ENCODE measurements around the gene MRPL58.
"Not testable (repeated sequence)": the region's sequence is repeated elsewhere in the genome, so short reads cannot be mapped to it uniquely, and the experiment has no call there.

Gene MRPL58

GRCh38 chr17:75004371-75004770 lies 8.1 kb upstream of the MRPL58 start:
- no peaks in the 10 kb centered on the region for H3K27me3 ChIP-seq (ENCODE audit: control insufficient read depth in 1 of 2, insufficient read depth in 2 of 2, low read length in 2 of 2)
- no peak overlapping the region for H3K4me3 ChIP-seq (ENCODE audit: low read length in 2 of 2)
- H3K27ac ChIP-seq (ENCODE audit: low read length) = no peak overlapping the region
- H3K9ac ChIP-seq (ENCODE audit: low read length in 2 of 2) = no peak overlapping the region
- peaks cover 33 to 38% of the 10 kb centered on the region in 2 donors for H3K36me3 ChIP-seq (ENCODE audit: control insufficient read depth in 2 of 2, insufficient read depth in 2 of 2, low read length in 2 of 2)
- H3K4me1 ChIP-seq (ENCODE audit: control insufficient read depth, insufficient read depth, low read length) = peaks cover 2% of the 10 kb centered on the region
- no peaks in the 10 kb centered on the region for H3K9me3 ChIP-seq (ENCODE audit: control insufficient read depth in 2 of 2, low read length in 2 of 2)

GRCh38 chr17:75005291-75005690 lies 7.2 kb upstream of the MRPL58 start:
- H3K9me3 ChIP-seq (ENCODE audit: control insufficient read depth in 2 of 2, low read length in 2 of 2) = no peaks in the 10 kb centered on the region
- H3K27ac ChIP-seq (ENCODE audit: low read length) = no peak overlapping the region
- H3K4me3 ChIP-seq (ENCODE audit: low read length in 2 of 2) = no peak overlapping the region
- no peak overlapping the region for H3K9ac ChIP-seq (ENCODE audit: low read length in 2 of 2)
- no peaks in the 10 kb centered on the region for H3K27me3 ChIP-seq (ENCODE audit: control insufficient read depth in 1 of 2, insufficient read depth in 2 of 2, low read length in 2 of 2)
- H3K36me3 ChIP-seq (ENCODE audit: control insufficient read depth in 2 of 2, insufficient read depth in 2 of 2, low read length in 2 of 2) = peaks cover 30 to 35% of the 10 kb centered on the region in 2 donors
- H3K4me1 ChIP-seq (ENCODE audit: control insufficient read depth, insufficient read depth, low read length) = peaks cover 2% of the 10 kb centered on the region

- H3K9ac ChIP-seq (ENCODE audit: low read length in 2 of 2); H3K4me3 ChIP-seq (ENCODE audit: low read length in 2 of 2); H3K27ac ChIP-seq (ENCODE audit: low read length); H3K4me1 ChIP-seq (ENCODE audit: control insufficient read depth, insufficient read depth, low read length); H3K27me3 ChIP-seq (ENCODE audit: control insufficient read depth in 1 of 2, insufficient read depth in 2 of 2, low read length in 2 of 2); H3K9me3 ChIP-seq (ENCODE audit: control insufficient read depth in 2 of 2, low read length in 2 of 2): not testable (repeated sequence)
- H3K36me3 ChIP-seq (ENCODE audit: control insufficient read depth in 2 of 2, insufficient read depth in 2 of 2, low read length in 2 of 2) = peaks cover 29 to 35% of the 10 kb centered on the region in 2 donors
Measured at GRCh38 chr17:75006084-75006483, 6.4 kb upstream of the MRPL58 start.

GRCh38 chr17:75006653-75007052 lies 5.8 kb upstream of the MRPL58 start:
- no peak overlapping the region for H3K9ac ChIP-seq (ENCODE audit: low read length in 2 of 2)
- H3K9me3 ChIP-seq (ENCODE audit: control insufficient read depth in 2 of 2, low read length in 2 of 2) = no peaks in the 10 kb centered on the region
- no peaks in the 10 kb centered on the region for H3K27me3 ChIP-seq (ENCODE audit: control insufficient read depth in 1 of 2, insufficient read depth in 2 of 2, low read length in 2 of 2)
- no peak overlapping the region for H3K27ac ChIP-seq (ENCODE audit: low read length)
- H3K4me3 ChIP-seq (ENCODE audit: low read length in 2 of 2) = no peak overlapping the region
- H3K36me3 ChIP-seq (ENCODE audit: control insufficient read depth in 2 of 2, insufficient read depth in 2 of 2, low read length in 2 of 2) = peaks cover 24 to 29% of the 10 kb centered on the region in 2 donors
- peaks cover 12% of the 10 kb centered on the region for H3K4me1 ChIP-seq (ENCODE audit: control insufficient read depth, insufficient read depth, low read length)

GRCh38 chr17:75008373-75008772 lies 4.1 kb upstream of the MRPL58 start:
- H3K27ac ChIP-seq (ENCODE audit: low read length) = no peak overlapping the region
- peaks cover 10 to 14% of the 10 kb centered on the region in 2 donors for H3K36me3 ChIP-seq (ENCODE audit: control insufficient read depth in 2 of 2, insufficient read depth in 2 of 2, low read length in 2 of 2)
- no peak overlapping the region for H3K4me3 ChIP-seq (ENCODE audit: low read length in 2 of 2)
- no peak overlapping the region for H3K9ac ChIP-seq (ENCODE audit: low read length in 2 of 2)
- no peaks in the 10 kb centered on the region for H3K9me3 ChIP-seq (ENCODE audit: control insufficient read depth in 2 of 2, low read length in 2 of 2)
- H3K27me3 ChIP-seq (ENCODE audit: control insufficient read depth in 1 of 2, insufficient read depth in 2 of 2, low read length in 2 of 2) = no peaks in the 10 kb centered on the region
- H3K4me1 ChIP-seq (ENCODE audit: control insufficient read depth, insufficient read depth, low read length) = peaks cover 25% of the 10 kb centered on the region

- no peak overlapping the region for H3K4me3 ChIP-seq (ENCODE audit: low read length in 2 of 2)
- no peak overlapping the region for H3K27ac ChIP-seq (ENCODE audit: low read length)
- peaks cover 27% of the 10 kb centered on the region for H3K4me1 ChIP-seq (ENCODE audit: control insufficient read depth, insufficient read depth, low read length)
- peaks cover 5 to 10% of the 10 kb centered on the region in 2 donors for H3K36me3 ChIP-seq (ENCODE audit: control insufficient read depth in 2 of 2, insufficient read depth in 2 of 2, low read length in 2 of 2)
- H3K9ac ChIP-seq (ENCODE audit: low read length in 2 of 2) = no peak overlapping the region
- no peaks in the 10 kb centered on the region for H3K9me3 ChIP-seq (ENCODE audit: control insufficient read depth in 2 of 2, low read length in 2 of 2)
- H3K27me3 ChIP-seq (ENCODE audit: control insufficient read depth in 1 of 2, insufficient read depth in 2 of 2, low read length in 2 of 2) = no peaks in the 10 kb centered on the region
Measured at GRCh38 chr17:75009139-75009724, 3.2 kb upstream of the MRPL58 start.

- Histone ChIP-seq H3K4me3 (ENCODE audit: low read length in 2 of 2) (peak overlapping the region; percentile 0 to 97), H3K4me1 (ENCODE audit: control insufficient read depth, insufficient read depth, low read length) (peaks cover 27% of the 10 kb centered on the region), H3K9me3 (ENCODE audit: control insufficient read depth in 2 of 2, low read length in 2 of 2) (no peaks in the 10 kb centered on the region), H3K36me3 (ENCODE audit: control insufficient read depth in 2 of 2, insufficient read depth in 2 of 2, low read length in 2 of 2) (no peaks in the 10 kb centered on the region), H3K9ac (ENCODE audit: low read length in 2 of 2) (peak overlapping the region; percentile 69 to 90), H3K27ac (ENCODE audit: low read length) (peak overlapping the region; percentile 99), H3K27me3 (ENCODE audit: control insufficient read depth in 1 of 2, insufficient read depth in 2 of 2, low read length in 2 of 2) (no peaks in the 10 kb centered on the region)
Measured at GRCh38 chr17:75010683-75011400, 1.6 kb upstream of the MRPL58 start.

- H3K36me3 ChIP-seq (ENCODE audit: control insufficient read depth in 2 of 2, insufficient read depth in 2 of 2, low read length in 2 of 2) = peaks cover 0 to 2% of the 10 kb centered on the region in 2 donors
- peak overlapping the region; percentile 69 to 90 for H3K9ac ChIP-seq (ENCODE audit: low read length in 2 of 2)
- peak overlapping the region; percentile 99 for H3K27ac ChIP-seq (ENCODE audit: low read length)
- no peaks in the 10 kb centered on the region for H3K27me3 ChIP-seq (ENCODE audit: control insufficient read depth in 1 of 2, insufficient read depth in 2 of 2, low read length in 2 of 2)
- peak overlapping the region; percentile 80 to 97 for H3K4me3 ChIP-seq (ENCODE audit: low read length in 2 of 2)
- peaks cover 27% of the 10 kb centered on the region for H3K4me1 ChIP-seq (ENCODE audit: control insufficient read depth, insufficient read depth, low read length)
- no peaks in the 10 kb centered on the region for H3K9me3 ChIP-seq (ENCODE audit: control insufficient read depth in 2 of 2, low read length in 2 of 2)
Measured at GRCh38 chr17:75011401-75012095, 922 bp upstream of the MRPL58 start.

GRCh38 chr17:75012096-75012345 lies 449 bp upstream of the MRPL58 start:
- peaks cover 0 to 4% of the 10 kb centered on the region in 2 donors for H3K36me3 ChIP-seq (ENCODE audit: control insufficient read depth in 2 of 2, insufficient read depth in 2 of 2, low read length in 2 of 2)
- H3K4me3 ChIP-seq (ENCODE audit: low read length in 2 of 2) = peak overlapping the region; percentile 80 to 97
- H3K9me3 ChIP-seq (ENCODE audit: control insufficient read depth in 2 of 2, low read length in 2 of 2) = no peaks in the 10 kb centered on the region
- peaks cover 27% of the 10 kb centered on the region for H3K4me1 ChIP-seq (ENCODE audit: control insufficient read depth, insufficient read depth, low read length)
- no peaks in the 10 kb centered on the region for H3K27me3 ChIP-seq (ENCODE audit: control insufficient read depth in 1 of 2, insufficient read depth in 2 of 2, low read length in 2 of 2)
- H3K9ac ChIP-seq (ENCODE audit: low read length in 2 of 2) = peak overlapping the region; percentile 69 to 90
- H3K27ac ChIP-seq (ENCODE audit: low read length) = peak overlapping the region; percentile 99

GRCh38 chr17:75013092-75013559 lies 656 bp downstream of the MRPL58 start:
- Histone ChIP-seq H3K4me1 (ENCODE audit: control insufficient read depth, insufficient read depth, low read length) (peaks cover 27% of the 10 kb centered on the region), H3K9me3 (ENCODE audit: control insufficient read depth in 2 of 2, low read length in 2 of 2) (no peaks in the 10 kb centered on the region), H3K36me3 (ENCODE audit: control insufficient read depth in 2 of 2, insufficient read depth in 2 of 2, low read length in 2 of 2) (peaks cover 0 to 4% of the 10 kb centered on the region in 2 donors), H3K27ac (ENCODE audit: low read length) (peak overlapping the region; percentile 99), H3K4me3 (ENCODE audit: low read length in 2 of 2) (peak overlapping the region; percentile 80 to 97), H3K9ac (ENCODE audit: low read length in 2 of 2) (peak overlapping the region; percentile 69 to 90), H3K27me3 (ENCODE audit: control insufficient read depth in 1 of 2, insufficient read depth in 2 of 2, low read length in 2 of 2) (no peaks in the 10 kb centered on the region)

GRCh38 chr17:75019146-75019545 lies 6.7 kb downstream of the MRPL58 start:
- Histone ChIP-seq H3K9me3 (ENCODE audit: control insufficient read depth in 2 of 2, low read length in 2 of 2) (no peaks in the 10 kb centered on the region), H3K36me3 (ENCODE audit: control insufficient read depth in 2 of 2, insufficient read depth in 2 of 2, low read length in 2 of 2) (peaks cover 23 to 30% of the 10 kb centered on the region in 2 donors), H3K4me1 (ENCODE audit: control insufficient read depth, insufficient read depth, low read length) (no peaks in the 10 kb centered on the region), H3K27me3 (ENCODE audit: control insufficient read depth in 1 of 2, insufficient read depth in 2 of 2, low read length in 2 of 2) (no peaks in the 10 kb centered on the region), H3K4me3 (ENCODE audit: low read length in 2 of 2) (no peak overlapping the region), H3K9ac (ENCODE audit: low read length in 2 of 2) (no peak overlapping the region), H3K27ac (ENCODE audit: low read length) (no peak overlapping the region)
